8988T (cell line): Measurements from ENCODE around the gene SLC16A5.
"Not testable (repeated sequence)": the region's sequence is repeated elsewhere in the genome, so short reads cannot be mapped to it uniquely, and the experiment has no call there.

ENCODE experiments used
- DNase-seq: peaks from one replicate; pipeline ENCODE4 v3.0.0; 2011

The SLC16A5 gene

DNA sequence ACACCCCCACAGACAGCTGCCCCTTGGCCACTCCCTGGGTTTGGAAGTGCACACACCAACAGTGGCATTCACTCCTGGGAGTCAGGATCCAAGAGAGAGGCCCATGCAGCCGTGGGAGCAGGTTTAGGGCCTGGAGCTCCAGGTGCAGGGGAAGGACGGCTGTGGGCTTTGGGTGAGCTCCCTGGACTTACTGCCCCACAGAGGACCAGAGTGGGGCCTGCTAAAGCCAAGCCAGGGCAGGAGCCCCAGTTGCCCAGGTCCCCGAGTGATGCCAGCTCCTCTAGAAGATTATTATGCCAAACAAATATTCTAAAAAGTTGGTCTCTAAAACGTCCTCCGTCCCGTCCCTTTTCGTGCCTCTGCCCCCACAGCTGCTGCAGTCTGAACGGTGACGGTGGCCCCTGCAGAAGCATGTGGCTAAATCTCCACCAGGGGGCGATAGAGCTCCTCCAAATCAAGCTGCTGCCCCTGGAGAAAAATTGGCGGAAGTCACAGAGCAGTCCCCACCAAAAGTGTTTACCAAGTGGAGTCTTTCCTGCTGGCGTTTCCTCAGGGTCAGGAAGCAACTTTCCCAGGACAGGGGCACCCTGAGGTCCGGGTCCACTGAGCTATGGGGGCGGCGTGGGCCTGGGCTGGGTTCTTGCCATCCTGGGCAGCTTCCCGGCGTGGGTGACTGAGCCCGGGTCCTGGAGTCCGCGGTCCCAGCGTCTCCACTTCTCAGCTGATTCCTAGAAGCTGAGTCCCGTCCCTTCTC lies 26.2 kb downstream of the SLC16A5 start:
- peak; percentile 53 for DNase-seq

DNA sequence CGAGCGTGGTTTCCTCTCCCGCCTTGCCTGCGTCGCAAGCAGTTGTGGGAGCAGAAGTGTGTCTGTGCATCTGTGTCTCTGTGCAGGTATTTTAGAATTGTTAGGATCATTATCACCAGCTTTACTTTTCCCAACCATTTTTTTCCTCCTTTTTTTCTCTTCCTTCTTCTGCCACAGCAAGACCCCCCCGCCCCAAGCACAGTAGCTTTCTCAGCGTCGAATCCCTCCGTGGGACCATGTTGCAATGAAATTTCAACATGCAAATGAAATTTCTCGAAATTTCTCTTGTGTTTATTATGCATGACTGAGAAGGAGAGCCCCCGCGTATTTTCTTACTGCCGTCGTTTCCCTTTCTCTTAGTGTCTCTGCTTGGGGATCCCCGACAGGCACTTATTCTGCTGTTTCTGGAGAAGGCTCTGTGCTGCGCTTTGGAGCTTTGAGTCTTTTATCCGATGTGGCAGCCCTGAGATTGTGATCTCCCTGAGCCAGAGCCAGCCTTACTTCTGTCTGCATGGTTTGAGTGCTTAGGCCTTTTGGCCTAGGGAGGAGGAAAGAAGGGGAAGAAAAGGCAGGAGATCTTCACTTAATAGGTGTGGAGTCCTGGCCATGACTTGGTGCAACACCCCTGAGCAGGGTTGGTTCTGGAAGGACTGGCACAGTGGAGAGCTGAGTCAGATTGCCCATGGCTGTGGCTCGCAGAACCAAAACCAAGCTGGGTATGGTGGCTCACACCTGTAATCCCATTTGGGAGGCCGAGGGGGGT lies 27.0 kb downstream of the SLC16A5 start:
- no peak for DNase-seq

DNA sequence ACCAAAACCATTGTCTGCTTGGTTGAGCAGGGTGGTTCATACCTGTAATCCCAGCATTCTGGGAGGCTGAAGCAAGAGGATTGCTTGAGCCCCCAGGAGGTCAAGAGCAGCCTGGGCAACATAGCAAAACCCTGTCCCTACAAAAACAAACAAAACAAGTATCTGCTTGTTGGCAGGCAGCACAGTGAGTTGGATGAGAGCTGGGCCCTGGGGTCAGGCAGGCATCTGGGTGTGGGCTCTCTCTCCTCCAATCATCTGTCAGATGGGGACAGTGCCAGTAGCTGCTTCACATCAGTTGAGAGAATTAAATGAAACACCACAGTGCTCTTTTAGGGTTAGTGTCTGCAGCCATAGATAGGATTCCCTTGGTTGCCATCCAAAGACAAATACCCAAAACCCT lies 27.8 kb downstream of the SLC16A5 start:
- DNase-seq: no peak

DNA sequence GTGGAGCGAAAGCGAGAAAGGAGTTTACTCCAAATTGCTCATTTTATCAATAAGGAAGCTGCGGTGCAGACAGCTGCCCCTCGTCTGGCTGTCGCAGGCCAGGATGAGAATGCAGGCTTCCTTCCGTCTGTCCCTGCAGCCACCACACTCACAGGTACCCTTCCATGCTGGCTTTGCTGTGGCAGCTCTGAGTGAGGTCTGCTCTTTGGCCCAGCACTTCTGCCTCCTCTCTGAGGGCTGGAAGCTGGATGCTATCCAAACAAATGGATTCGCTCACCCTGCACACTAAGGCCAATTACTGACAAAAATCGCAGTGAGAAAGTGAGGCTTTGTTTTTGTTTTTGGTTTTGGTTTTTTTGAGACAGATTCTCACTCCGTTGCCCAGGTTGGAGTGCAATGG lies 29.0 kb downstream of the SLC16A5 start:
- no peak for DNase-seq

DNA sequence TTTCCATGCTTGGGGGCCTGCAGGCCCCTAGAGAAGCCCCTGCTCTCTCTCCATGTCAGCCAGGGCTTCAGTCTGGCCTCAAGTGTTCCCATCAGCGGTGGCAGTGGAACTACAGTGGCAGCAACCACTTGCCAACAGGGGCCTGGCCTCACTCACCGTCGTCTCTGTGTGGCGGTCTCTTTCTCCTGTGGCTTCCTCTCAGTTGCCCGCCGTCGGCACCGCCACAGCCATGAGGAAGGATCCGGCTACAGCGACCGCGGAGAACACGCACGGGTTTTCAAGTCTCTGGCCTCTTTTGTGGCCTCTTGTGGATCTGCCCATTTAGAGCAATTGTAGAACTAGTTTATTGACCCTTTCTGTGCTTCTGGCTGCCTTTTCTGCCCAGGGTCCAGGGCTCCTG lies 30.6 kb downstream of the SLC16A5 start:
- DNase-seq: no peak

DNA sequence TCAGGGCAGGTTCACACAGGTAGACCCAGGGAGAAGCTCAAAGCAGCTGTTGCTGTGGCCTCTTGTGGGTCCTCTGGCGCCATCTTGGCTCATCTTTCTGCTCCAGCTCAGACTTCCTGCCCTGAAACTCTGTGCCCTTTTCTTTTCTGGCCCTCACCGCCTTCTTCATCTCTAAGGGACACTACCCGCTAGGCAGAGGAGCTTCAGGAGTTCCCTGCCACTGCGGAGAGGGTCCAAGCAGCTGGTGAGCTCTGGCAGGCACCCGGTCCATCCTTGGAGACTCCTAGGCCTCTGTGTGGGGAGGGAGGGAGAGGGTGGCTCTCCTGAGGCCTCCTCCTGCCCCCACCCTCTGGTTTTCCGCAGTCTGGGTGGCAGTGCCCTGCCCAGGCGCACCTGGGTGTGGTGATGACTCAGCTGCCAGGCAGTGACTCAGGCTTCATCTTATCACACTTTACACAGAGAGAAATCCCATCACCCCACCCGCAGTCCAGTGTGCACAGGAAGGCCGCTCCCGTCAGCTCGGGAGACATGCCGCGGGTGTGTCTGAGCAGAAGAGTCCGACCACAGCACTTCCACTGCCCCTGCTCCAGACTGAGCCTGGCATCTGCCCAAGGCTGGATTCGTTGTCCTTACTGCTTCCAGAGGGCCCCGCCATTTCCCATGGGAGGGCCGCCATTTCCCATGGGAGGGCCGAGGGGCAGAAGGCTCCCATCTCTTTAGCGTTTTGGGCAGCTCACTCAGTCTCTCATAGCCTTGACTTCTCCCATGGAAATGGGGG lies 36.5 kb downstream of the SLC16A5 start:
- peak; percentile 82 for DNase-seq

DNA sequence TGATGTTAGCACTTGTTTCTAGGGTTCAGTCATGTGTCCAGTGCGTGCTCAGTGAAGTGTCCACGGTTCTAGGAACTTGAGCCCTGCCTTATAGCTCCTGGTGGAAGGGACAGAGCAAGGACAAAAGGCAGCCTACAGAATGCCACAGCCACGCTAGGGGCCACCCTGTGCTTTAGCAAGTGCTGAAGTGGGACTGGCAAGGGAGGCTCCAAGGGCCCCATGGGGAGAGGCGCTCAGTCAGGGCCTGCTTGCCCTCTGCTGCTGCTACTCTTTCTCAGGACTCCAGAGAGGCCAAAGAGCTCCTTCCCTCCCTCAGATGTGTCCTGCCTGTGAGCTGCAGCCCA lies 37.0 kb downstream of the SLC16A5 start:
- DNase-seq: no peak

DNA sequence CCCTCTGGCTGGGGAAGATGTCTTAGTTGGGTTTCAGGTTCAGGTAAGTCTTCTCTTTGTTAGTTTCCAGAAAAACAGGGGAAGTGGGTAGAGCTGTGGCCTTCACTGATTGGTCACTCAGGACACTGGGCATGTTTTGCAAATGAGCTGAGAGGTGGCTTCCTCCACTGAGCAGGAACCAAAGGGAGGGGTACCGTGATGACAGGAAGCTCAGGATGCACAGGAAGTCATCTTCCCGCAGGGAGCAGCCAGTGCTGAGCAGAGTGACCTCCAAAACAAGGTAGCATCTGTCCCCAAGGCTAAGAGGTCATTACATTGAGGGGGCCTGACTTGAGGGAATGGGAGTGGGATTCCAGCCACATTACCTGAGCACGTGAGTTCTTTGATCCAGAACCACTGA lies 38.2 kb downstream of the SLC16A5 start:
- DNase-seq: no peak

DNA sequence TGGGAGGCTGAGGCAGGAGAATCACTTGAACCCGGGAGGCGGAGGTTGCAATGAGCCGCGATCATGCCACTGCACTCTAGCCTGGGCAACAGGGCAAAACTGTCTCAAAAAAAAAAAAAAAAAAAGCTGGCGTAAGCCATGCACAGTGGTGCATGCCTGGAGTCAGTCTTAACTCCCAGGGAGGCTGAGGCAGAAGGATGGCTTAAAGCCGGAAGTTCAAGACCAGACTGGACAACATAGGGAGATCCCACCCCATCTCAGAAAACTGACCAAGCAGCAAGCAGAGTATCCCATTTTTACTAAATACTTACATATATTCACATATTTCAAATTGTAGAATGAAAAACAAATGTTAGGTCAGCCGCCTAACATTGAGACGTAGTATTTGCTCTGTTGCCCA lies 39.2 kb downstream of the SLC16A5 start:
- no peak for DNase-seq

DNA sequence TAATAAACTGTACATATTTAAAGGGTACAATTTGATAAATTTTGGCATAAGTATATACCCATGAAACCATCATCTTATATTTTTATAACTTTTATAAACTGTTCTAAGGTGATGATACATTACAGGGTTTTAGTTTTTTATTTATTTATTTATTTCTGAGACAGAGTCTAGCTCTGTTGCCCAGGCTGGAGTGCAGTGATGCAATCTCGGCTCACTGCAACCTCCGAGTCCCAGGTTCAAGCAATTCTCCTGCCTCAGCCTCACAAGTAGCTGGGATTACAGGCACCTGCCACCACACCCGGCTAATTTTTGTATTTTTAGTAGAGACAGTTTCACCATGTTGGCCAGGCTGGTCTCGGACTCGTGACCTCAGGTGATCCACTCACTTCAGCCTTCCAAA lies 40.2 kb downstream of the SLC16A5 start:
- not testable (repeated sequence) for DNase-seq

DNA sequence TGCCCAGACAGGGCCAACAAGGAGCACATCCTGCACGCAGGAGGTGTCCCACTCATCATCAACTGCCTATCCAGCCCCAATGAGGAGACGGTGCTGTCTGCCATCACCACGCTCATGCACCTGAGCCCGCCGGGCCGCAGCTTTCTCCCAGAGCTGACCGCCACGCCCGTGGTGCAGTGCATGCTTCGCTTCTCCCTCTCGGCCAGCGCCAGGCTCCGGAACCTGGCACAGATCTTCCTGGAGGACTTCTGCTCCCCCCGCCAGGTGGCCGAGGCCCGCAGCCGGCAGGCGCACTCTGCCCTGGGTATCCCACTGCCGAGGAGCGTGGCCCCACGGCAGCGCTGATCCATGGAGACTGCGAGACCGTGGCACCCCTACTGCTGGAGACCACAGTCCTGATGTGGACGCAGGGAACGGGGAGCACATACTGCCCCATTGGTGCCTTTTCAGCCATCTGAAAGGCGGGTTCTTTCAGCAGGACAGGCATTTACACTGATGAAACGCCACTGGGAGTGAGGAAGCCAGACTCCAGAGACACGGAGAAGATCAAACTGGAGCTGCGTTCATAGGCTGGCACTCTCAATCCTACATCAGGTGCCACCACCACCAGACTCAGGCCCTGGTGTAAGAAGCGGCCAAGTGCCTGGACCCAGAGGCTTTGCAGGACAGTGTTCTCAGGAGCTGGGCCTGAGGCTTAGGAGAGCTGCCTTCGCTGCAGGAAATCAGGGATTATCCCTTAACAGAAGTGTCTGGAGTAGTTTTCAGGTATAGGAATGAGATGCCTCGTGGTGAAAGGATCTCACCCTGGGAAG lies 41.1 kb downstream of the SLC16A5 start:
- DNase-seq: no peak

DNA sequence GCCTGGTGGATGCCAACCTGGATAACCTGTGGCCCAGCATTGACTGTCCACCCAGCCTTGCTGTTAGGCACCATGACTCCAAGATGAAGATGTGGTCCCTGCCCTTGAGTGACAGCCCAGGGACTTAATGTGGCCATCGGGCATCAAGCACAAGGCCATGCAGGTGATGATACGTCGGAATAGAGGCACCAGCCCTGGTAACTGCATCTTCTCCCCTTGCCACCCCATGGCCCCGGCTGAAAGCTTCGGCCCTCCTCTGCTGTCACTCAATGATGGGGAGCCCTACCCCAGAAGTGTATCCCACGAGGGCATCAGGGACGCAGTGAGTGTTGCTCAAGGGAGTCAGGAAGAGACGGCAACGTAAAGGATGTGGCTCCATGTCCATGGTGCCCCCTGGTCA lies 41.8 kb downstream of the SLC16A5 start:
- DNase-seq: no peak

DNA sequence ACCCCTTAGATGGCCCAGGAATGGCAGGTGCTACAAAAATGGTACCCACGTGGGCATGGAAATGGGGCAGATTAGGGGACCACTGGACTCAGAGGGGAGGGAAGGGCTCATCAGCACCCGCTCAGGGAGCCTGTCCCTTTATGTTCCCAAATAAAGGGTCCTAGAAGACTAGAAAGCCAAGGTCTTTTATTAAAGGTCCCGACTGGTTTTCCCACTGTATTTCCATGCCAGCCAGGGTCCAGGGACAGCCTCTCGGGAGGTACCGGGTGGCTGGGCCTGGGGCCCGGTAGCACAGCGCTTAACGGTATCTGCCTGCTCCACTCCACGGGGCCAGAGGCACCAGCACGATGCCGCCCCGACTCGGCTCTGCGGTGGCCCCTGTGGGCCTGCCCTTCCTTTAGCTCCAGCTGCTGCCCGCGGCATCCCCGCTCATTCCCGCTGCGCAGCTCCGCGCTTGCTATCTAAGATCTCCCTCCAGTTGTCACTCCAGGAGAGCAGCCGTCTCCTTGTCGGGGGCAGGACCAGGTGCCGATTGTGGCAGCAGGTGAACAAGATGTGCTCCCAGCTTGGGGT lies 42.4 kb downstream of the SLC16A5 start:
- DNase-seq: no peak

DNA sequence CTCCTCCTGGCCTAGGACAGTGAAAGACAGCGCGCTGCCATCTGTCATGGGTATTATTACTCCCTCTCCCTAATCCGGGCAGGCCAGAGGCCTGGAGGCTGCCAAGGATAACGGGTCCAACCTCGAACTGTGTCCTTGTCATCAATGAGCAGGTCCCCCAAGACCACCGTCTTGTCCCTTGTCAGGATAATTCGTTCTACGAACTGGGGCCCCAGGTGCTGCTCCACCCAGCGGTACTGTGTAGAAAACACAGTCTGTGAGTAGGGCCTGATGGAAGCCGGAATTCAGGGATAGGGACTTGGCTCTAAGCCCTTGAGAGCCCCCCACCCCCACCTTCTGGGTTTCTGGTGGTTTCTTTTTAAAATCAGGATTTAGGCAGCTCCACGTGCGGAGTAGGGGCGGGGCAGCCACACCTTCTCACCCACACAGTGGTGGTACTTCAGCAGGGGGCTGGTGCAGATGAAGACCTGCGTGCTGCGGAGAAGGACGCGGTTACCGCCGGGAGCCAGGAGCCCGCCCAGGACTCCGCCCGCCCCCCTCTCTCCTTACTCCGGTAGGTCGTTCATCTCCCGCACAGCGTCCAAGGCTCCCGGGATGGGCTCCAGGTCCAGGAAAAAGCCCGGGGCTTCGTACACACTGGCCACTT lies 43.0 kb downstream of the SLC16A5 start:
- no peak for DNase-seq

DNA sequence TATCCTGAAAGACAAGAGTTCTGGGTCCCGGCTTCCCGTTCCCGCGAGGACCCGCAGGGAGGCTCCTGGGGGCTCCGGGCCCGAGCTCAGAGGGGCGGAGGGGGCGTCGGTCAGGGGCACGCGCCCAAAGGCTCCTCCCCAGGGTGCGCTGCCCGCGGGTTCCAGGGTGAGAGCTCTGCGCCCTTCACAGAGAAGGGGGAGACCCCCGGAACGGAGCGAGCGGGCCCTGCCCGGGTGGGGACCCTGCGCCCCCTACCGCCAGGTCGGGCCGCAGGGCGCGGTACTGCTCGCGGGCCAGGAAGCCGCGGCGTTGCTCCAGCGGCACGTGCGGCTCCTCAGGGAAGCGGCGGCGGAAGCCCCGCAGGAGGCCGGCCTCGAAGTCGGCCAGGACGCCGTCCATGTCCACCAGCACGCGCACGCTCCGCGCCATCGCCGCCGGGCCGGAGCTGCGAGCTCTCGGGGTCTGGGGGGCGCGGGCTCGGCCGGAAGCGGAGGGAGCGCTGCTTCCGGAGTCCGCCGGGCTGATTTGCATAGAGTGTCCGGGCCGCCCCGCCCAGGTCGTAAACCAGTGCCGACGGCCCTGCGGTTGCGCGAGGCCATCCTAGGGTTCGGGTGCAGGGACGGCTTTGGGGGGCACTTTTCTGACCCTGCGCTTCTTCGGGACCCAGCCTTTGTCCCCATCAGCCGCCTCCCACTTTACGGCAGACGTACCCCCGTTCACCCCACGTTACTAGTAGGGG lies 43.7 kb downstream of the SLC16A5 start, which contains the start of gene NT5C:
NT5C (minus strand) TSS at position 465 of the 740 bp plus-strand sequence; CDS start at position 430, 35 bp downstream.
- DNase-seq: peak; percentile 56

DNA sequence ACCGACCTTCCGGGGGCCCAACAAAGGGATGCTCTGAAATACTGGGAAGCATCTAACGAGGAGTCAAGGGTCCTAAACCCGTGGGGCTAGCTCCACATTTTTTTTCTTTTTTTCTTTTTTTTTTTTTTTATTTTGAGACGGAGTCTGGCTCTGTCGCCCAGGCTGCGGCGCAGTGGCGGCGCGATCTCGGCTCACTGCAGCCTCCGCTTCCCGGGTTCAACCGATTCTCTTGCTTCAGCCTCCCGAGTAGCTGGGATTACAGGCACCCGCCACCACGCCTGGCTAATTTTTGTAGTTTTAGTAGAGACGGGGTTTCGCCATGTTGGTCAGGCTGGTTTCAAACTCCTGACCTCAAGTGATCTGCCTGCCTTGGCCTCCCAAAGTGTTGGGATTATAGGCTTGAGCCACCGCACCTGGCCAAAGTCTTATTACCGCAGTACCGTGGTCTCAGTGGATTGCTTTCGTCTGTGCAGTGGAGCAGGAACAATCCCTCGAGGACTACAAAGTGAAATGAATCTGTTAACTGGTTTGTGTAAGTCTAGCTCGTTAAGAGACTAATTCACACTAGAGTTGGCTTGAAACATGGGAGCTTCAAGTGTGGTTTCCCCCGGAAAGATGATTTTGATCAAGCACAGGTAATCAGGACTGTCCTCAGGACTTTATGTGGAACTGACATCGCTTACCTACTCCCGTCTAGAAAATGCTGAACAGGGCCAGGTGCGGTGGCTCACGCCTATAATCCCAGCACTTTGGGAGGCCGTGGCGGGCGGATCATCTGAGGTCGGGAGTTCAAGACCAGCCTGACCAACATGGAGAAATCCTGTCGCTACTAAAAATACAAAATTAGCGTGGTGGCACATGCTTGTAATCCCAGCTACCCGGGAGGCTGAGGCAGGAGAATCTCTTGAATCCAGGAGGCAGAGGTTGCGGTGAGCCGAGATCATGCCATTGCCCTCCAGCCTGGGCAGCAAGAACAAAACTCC lies 44.6 kb downstream of the SLC16A5 start:
- DNase-seq: not testable (repeated sequence)

DNA sequence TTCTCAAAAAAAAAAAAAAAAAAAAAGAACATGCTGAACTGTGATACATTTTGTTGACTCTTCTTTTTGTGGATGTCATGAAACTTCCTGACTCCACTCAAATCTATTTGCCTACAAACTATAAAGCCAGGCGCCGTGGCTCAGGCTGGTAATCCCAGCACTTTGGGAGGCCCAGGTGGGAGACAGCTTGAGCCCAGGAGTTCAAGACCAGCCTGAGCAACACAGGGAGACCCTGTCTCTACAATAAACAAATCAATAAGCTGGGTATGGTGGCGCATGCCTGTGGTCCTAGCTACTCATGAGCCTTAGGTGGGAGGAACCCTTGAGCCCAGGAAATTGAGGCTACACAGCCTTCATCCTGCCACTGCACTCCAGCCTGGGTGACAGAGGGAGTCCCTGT lies 45.2 kb downstream of the SLC16A5 start:
- no peak for DNase-seq

DNA sequence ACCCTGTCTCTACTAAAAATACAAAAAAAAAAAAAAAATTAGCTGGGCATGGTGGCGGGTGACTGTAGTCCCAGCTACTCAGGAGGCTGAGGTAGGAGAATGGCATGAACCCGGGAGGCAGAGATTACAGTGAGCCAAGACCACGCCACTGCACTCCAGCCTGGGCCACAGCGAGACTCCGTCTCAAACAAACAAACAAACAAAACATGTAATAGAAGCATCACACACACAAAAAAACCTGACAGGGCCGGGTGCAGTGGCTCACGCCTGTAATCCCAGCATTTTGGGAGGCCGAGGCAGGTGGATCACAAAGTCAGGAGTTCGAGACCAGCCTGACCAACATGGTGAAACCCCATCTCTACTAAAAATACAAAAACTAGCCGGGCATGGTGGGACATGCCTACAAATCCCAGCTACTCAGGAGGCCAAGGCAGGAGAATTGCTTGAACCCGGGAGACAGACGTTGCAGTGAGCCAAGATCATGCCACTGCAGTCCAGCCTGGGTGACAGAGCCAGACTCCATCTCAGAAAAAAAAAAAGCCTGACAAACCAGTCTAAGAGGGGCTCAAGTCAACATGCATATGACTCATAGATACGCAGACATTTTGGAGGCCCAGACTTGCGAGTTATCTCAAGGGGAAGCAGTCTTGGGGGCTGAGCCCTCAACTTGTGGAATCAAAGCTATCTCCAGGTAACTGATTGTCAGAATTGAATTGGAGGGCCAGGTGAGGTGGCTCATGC lies 46.0 kb downstream of the SLC16A5 start:
- DNase-seq: not testable (repeated sequence)

DNA sequence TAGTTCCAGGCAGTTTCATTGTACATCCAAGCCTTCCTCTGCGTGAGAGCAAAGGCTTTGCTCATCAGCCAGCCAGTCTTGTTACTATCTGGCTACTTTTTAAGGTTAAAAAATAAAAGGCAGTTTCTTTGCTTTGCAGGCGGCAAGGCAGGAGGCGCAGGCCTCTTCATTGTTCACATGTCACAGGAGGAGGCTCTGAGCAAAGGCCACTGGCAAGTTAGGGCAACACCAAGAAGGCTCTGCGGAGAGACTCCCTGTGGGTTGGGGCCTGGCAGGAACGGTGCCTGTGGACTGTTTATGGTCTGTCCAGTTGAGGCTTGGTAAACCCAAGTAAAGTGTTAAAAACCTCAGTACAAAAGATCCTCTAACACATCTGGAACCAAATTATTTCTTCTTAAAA lies 47.7 kb downstream of the SLC16A5 start:
- no peak for DNase-seq
